PC-3 (cell line): ENCODE data around the gene PLPPR4.

Experiments
- CTCF ChIP-seq: fragments of 300-600 bp; sonication (generic); conservative IDR thresholded peaks from 2 replicates; pipeline ENCODE4 v1.5.1; 2017; ENCODE audit warnings: antibody characterized with exemption, low read depth, mild to moderate bottlenecking, low read length
- EZH2 ChIP-seq: fragments of 300-600 bp; sonication (generic); IDR thresholded peaks from one replicate; pipeline ENCODE4 v1.6.1; 2017; ENCODE audit warnings: antibody characterized with exemption, mild to moderate bottlenecking, low read length; ENCODE audit not compliant: unreplicated experiment

GRCh38 chr1:99315305-99315704 lies 51.0 kb downstream of the PLPPR4 start:
- TF ChIP-seq CTCF (no peak), EZH2 (no peak)
